GM10248 (cell line): ENCODE results near the gene SPEN.

Experiments used
- CTCF ChIA-PET: fragments of 300-600 bp; sonication (Branson Sonifier 250); formaldehyde crosslinking; extraction: SDS; loops from one replicate; lab custom pipeline; 2021; ENCODE audit warnings: antibody characterized with exemption; lab: Yijun Ruan, JAX
- POLR2A ChIA-PET: fragments of 350-650 bp; sonication (Branson Sonifier 250); formaldehyde crosslinking; extraction: SDS; loops from one replicate; lab custom pipeline; 2020; ENCODE audit warnings: antibody characterized with exemption; lab: Yijun Ruan, JAX
- DNase-seq: peaks from one replicate; pipeline ENCODE4 v3.0.0; 2012; ENCODE audit errors: extremely low spot score
- CTCF ChIP-seq: IDR thresholded peaks from 2 replicates; pipeline ENCODE4 v1.5.1; 2012; ENCODE audit warnings: mild to moderate bottlenecking, low read depth; ENCODE audit errors: extremely low read depth, missing control alignments, control extremely low read depth

Gene SPEN

GRCh38 chr1:15870421-15870820, 22.9 kb downstream of the SPEN start:
- no peak for TF ChIP-seq CTCF
- ChIA-PET CTCF (interaction anchor here (0.8 to 2.9 kb wide), 5 partner anchors 10 to 79 kb away, joined by 3 to 11 read pairs (median 4); no protein-coding TSS in a partner anchor), POLR2A (no interaction called here)
- DNase-seq = no peak

DNA sequence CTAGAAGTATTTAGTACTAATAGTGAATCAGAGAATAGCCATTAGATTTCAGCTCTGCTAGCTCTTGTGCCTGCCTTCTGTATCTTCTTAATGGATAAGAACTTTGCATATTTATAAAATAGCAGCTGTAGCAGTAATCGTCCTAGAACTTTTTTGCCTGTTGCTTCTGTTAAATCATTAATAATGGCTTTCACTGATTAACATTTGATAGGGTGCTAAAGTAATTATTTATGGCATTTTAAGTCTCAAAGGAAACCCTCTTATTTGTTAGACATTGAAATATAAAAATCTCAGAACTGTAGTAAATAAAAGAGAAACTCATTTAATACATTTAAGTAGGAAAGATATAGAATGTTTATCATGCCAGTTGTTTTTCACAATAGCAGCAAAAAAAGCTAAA, 27.0 kb downstream of the SPEN start:
- POLR2A ChIA-PET = no interaction called here
- CTCF ChIA-PET = interaction anchor here (0.8 to 1.5 kb wide), 3 partner anchors 9 to 59 kb away, joined by 3 to 4 read pairs (median 3); no protein-coding TSS in a partner anchor
- no peak for DNase-seq
- TF ChIP-seq CTCF = no peak

DNA sequence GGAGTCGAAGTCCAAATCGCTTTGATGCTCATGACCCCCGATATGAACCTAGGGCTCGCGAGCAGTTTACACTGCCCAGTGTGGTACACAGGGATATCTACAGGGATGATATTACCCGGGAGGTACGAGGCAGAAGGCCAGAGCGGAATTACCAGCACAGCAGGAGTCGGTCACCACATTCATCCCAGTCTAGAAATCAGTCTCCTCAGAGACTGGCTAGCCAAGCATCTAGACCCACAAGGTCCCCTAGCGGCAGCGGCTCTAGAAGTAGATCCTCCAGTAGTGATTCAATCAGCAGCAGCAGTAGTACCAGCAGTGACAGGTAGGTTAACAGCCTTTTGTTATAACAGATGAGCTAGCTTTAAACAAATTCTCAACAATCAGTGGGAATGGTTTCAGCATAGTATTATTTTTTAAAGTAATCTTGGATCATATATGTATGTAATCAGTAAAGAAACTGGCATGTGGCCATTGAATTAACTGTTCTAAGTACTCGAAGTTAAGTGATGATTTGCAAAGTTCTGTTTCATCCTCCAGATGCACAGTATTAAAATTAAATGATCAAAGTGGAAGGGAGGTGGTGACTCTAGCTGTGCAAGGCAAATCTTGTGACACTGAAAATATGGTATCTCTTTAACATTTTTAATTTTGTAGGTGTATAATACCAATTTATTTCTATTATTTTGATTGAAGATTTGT, 29.0 kb downstream of the SPEN start:
- POLR2A ChIA-PET = no interaction called here
- DNase-seq = no peak
- CTCF ChIA-PET = interaction anchor here (0.6 to 2.1 kb wide), 4 partner anchors 11 to 61 kb away, joined by 3 to 7 read pairs (median 4); no protein-coding TSS in a partner anchor
- TF ChIP-seq CTCF = no peak

DNA sequence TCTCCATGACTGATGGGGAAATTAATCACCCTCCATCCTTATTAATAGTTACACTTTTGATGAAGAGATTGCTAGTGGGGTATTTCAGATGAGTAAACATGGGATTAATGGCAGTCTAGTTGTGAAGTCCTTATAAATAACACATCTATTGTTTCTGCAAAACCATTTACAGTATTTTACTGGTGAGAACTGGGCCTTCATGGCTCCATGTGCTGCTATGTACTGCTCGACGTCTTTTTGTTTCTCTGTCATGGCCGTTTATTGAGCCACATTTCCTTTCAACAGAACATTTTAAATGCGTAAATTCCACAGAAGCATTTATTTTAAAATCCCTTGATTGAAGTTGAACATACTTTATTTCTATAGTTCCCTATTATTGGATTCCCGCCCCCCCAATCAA, 34.5 kb downstream of the SPEN start:
- ChIA-PET CTCF (interaction anchor here (1.1 to 2.1 kb wide), 4 partner anchors 12 to 66 kb away, joined by 3 to 8 read pairs (median 4); no protein-coding TSS in a partner anchor), POLR2A (interaction anchor here (0.5 kb wide), 1 partner anchor 193 kb away, joined by 3 read pairs; no protein-coding TSS in a partner anchor)
- no peak for TF ChIP-seq CTCF
- DNase-seq = no peak

DNA sequence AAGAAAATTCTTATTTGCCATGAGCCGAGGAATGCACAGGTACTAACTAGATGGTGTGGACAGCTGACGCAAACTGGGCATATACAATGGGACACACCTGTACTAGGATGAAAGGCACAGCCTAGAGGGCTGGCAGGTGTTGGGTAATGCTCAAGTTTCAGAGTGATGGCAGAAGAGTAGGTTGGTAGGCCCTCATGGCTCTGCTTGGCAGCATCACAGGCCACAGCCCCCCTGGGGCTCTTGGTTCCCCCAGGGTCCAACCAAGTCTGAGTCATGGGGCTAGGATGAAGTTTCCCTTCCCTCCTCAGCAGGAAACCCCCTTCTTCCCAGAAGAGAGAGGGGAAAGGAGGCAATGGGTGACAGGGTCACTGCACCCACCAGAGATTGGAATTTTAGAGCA, 35.2 kb downstream of the SPEN start:
- no peak for TF ChIP-seq CTCF
- ChIA-PET POLR2A (interaction anchor here (0.7 kb wide), 1 partner anchor 112 kb away, joined by 3 read pairs; no protein-coding TSS in a partner anchor), CTCF (interaction anchor here (1.2 to 1.4 kb wide), 2 partner anchors 12 to 67 kb away, joined by 3 read pairs; no protein-coding TSS in a partner anchor)
- no peak for DNase-seq

DNA sequence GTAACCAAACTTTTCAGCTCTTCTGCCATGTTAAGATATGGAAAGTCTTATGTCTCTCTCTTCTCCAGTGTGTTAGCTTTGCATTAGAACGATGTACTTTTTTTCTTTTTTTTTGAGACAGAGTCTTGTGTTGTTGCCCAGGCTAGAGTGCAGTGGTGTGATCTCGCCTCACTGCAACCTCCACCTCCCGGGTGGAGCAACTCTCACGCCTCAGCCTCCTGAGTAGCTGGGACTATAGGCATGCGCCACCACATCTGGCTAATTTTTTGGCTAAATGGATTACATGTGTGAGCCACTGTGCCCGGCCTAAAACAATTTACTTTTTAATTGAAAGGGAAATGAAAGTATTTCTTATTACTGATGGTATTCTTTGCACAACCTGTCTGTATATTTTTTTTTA, 35.8 kb downstream of the SPEN start:
- no peak for TF ChIP-seq CTCF
- DNase-seq = no peak
- CTCF ChIA-PET = interaction anchor here (1.2 to 1.4 kb wide), 2 partner anchors 13 to 68 kb away, joined by 3 read pairs; no protein-coding TSS in a partner anchor
- POLR2A ChIA-PET = interaction anchor here (0.7 kb wide), 1 partner anchor 111 kb away, joined by 3 read pairs; no protein-coding TSS in a partner anchor
